ENCODE measurements around the gene ZNF726.

GRCh38 chr19:23925285-23925684 lies 10.6 kb downstream of the ZNF726 start:
- TF ChIP-seq CTCF (IDR thresholded peaks at IDR 0.05) (no peak), POLR2A (IDR thresholded peaks at IDR 0.05) (no peak)

All from right lobe of liver (tissue), 4 donors.